Activated T-cell treated with anti-CD3 and anti-CD28 coated beads for 4 hours (primary cell): Measurements from ENCODE around the gene WNT3A.
A peak's percentile ranks its signal among the peaks of the same experiment; 100 is the strongest.

ENCODE experiments used
- DNase-seq: peaks from one replicate; pipeline ENCODE4 v3.0.0-alpha.2; 2020

WNT3A gene

GRCh38 chr1:227999056-227999930, 7.5 kb upstream of the WNT3A start:
- peak; percentile 49 for DNase-seq

- DNase-seq, result no peak
Measured at GRCh38 chr1:228000416-228000815, 6.4 kb upstream of the WNT3A start.

GRCh38 chr1:228000836-228001563, 5.8 kb upstream of the WNT3A start:
- no peak for DNase-seq

GRCh38 chr1:228001738-228002535, 4.9 kb upstream of the WNT3A start:
- no peak for DNase-seq

- DNase-seq, result no peak
Measured at GRCh38 chr1:228002792-228003191, 4.0 kb upstream of the WNT3A start.

GRCh38 chr1:228003461-228004330, 3.1 kb upstream of the WNT3A start:
- DNase-seq, result no peak

GRCh38 chr1:228004331-228004855, 2.4 kb upstream of the WNT3A start:
- no peak for DNase-seq

GRCh38 chr1:228004856-228005462, 1.8 kb upstream of the WNT3A start:
- DNase-seq, result no peak

- DNase-seq, result no peak
Measured at GRCh38 chr1:228005511-228006033, 1.2 kb upstream of the WNT3A start.

GRCh38 chr1:228006034-228006785, 588 bp upstream of the WNT3A start:
- DNase-seq, result no peak

GRCh38 chr1:228007049-228007800, 427 bp downstream of the WNT3A start:
- DNase-seq, result no peak

GRCh38 chr1:228007801-228008341, 1.1 kb downstream of the WNT3A start:
- DNase-seq, result no peak

GRCh38 chr1:228008391-228009115, 1.8 kb downstream of the WNT3A start:
- DNase-seq, result no peak

GRCh38 chr1:228009116-228009827, 2.5 kb downstream of the WNT3A start:
- DNase-seq, result no peak

GRCh38 chr1:228009828-228010775, 3.3 kb downstream of the WNT3A start:
- no peak for DNase-seq

GRCh38 chr1:228010921-228011320, 4.1 kb downstream of the WNT3A start:
- DNase-seq, result no peak
